NB4 (cell line): ENCODE measurements around the gene CFAP221.

Source experiments
- CTCF ChIP-seq: IDR thresholded peaks from one replicate; pipeline ENCODE4 v1.5.1; 2012; ENCODE audit warnings: low read depth, low read length
- MYC ChIP-seq: IDR thresholded peaks from 2 replicates; pipeline ENCODE4 v1.6.1; 2011; ENCODE audit warnings: low read depth, low read length
- POLR2A ChIP-seq: IDR thresholded peaks from 2 replicates; pipeline ENCODE4 v1.6.1; 2011; ENCODE audit warnings: mild to moderate bottlenecking; ENCODE audit not compliant: insufficient read length; ENCODE audit errors: extremely low read depth
- TF ChIP-seq, protein P1 (sequence below): IDR thresholded peaks from 2 replicates; pipeline ENCODE4 v1.6.1; 2011; ENCODE audit warnings: low read depth, low read length

GRCh38 chr2:119662297-119662696 lies 118.0 kb downstream of the CFAP221 start:
- TF ChIP-seq CTCF = no peak
- no peak for TF ChIP-seq POLR2A
- no peak for TF ChIP-seq MYC
- TF ChIP-seq, protein P1, sequence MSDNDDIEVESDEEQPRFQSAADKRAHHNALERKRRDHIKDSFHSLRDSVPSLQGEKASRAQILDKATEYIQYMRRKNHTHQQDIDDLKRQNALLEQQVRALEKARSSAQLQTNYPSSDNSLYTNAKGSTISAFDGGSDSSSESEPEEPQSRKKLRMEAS = no peak
